Measurements from ENCODE around the gene FNIP2. TPM values are rescaled to one million over a fixed set of nuclear protein-coding genes. Genes with fewer than 3 reads are reported as not detected.

The FNIP2 gene
- total RNA-seq, 4 donors from 2014 or later = 48.9 to 75.8 (median 63.2) TPM

- no peak for DNase-seq
- H3K27ac ChIP-seq = no peak overlapping the region
These were observed 53.5 kb downstream of the FNIP2 start for GRCh38 chr4:158822348-158822747.

GRCh38 chr4:158823461-158823873 lies 54.6 kb downstream of the FNIP2 start:
- intact Hi-C loops (cut with DNase I) = no loop called here
- 60 to 70% methylated on average over 3 of the region's 3 CpGs for WGBS, 2 donors
- no peak for DNase-seq

More at GRCh38 chr4:158822348-158822747, 53.5 kb downstream of the FNIP2 start:
- TF ChIP-seq POLR2A (IDR thresholded peaks at IDR 0.05) = no peak
- TF ChIP-seq CTCF (IDR thresholded peaks at IDR 0.05) = no peak
- Histone ChIP-seq H3K27me3 (no peaks in the 10 kb centered on the region), H3K9me3 (no peaks in the 10 kb centered on the region), H3K4me3 (replicated peaks in 1 of 3) (no peak overlapping the region), H3K4me1 (peaks cover 56 to 77% of the 10 kb centered on the region in 2 donors), H3K36me3 (no peaks in the 10 kb centered on the region)
- intact Hi-C loops (cut with DNase I) = no loop called here
- WGBS, 2 donors = 67 to 80% methylated on average over 7 of the region's 7 CpGs

GRCh38 chr4:158824425-158825274 lies 55.8 kb downstream of the FNIP2 start:
- H3K27ac ChIP-seq = peak overlapping the region; percentile 54 to 83 (median 73)
- H3K4me1 ChIP-seq = peaks cover 58 to 79% of the 10 kb centered on the region in 2 donors
- H3K4me3 ChIP-seq (replicated peaks in 1 of 3) = no peak overlapping the region
- H3K27me3 ChIP-seq = no peaks in the 10 kb centered on the region
- intact Hi-C loops (cut with DNase I) = no loop called here
- 17 to 23% methylated on average over 7 of the region's 7 CpGs for WGBS, 2 donors
- no peaks in the 10 kb centered on the region for H3K36me3 ChIP-seq
- no peaks in the 10 kb centered on the region for H3K9me3 ChIP-seq
- TF ChIP-seq POLR2A (IDR thresholded peaks at IDR 0.05) (peak in 1 of 2 donors; percentile 20), CTCF (IDR thresholded peaks at IDR 0.05) (no peak)
- peak; percentile 53 to 56 for DNase-seq

More at GRCh38 chr4:158823461-158823873, 54.6 kb downstream of the FNIP2 start:
- H3K4me1 ChIP-seq = peaks cover 63 to 85% of the 10 kb centered on the region in 2 donors
- H3K4me3 ChIP-seq (replicated peaks in 1 of 3) = no peak overlapping the region
- no peaks in the 10 kb centered on the region for H3K36me3 ChIP-seq
- TF ChIP-seq POLR2A (IDR thresholded peaks at IDR 0.05) = no peak
- TF ChIP-seq CTCF (IDR thresholded peaks at IDR 0.05) = no peak
- no peaks in the 10 kb centered on the region for H3K9me3 ChIP-seq
- no peaks in the 10 kb centered on the region for H3K27me3 ChIP-seq
- H3K27ac ChIP-seq = peak overlapping the region in 2 of 3 donors; percentile 73 to 83

- DNase-seq = no peak
- no peaks in the 10 kb centered on the region for H3K9me3 ChIP-seq
- H3K4me3 ChIP-seq (replicated peaks in 1 of 3) = no peak overlapping the region
- H3K4me1 ChIP-seq = peaks cover 50 to 71% of the 10 kb centered on the region in 2 donors
- no peaks in the 10 kb centered on the region for H3K27me3 ChIP-seq
- H3K27ac ChIP-seq = peak overlapping the region; percentile 54 to 83 (median 73)
- 82 to 87% methylated on average over 4 of the region's 4 CpGs for WGBS, 2 donors
- H3K36me3 ChIP-seq = no peaks in the 10 kb centered on the region
- TF ChIP-seq CTCF (IDR thresholded peaks at IDR 0.05) (no peak), POLR2A (IDR thresholded peaks at IDR 0.05) (no peak)
- intact Hi-C loops (cut with DNase I) = no loop called here
These were observed 56.7 kb downstream of the FNIP2 start for GRCh38 chr4:158825433-158826036.

- Histone ChIP-seq H3K27ac (peak overlapping the region; percentile 54 to 83 (median 73)), H3K4me1 (peaks cover 47 to 65% of the 10 kb centered on the region in 2 donors), H3K36me3 (no peaks in the 10 kb centered on the region), H3K27me3 (no peaks in the 10 kb centered on the region), H3K4me3 (replicated peaks in 1 of 3) (no peak overlapping the region), H3K9me3 (no peaks in the 10 kb centered on the region)
- DNase-seq = no peak
- TF ChIP-seq CTCF (IDR thresholded peaks at IDR 0.05) = no peak
- no peak for TF ChIP-seq POLR2A (IDR thresholded peaks at IDR 0.05)
- intact Hi-C loops (cut with DNase I) = no loop called here
These were observed 57.2 kb downstream of the FNIP2 start for GRCh38 chr4:158826057-158826456.
